Occipital lobe (tissue), 2 donors: ENCODE data around the gene CREB5. TPM values are rescaled to one million over a fixed set of nuclear protein-coding genes. Genes with fewer than 3 reads are reported as not detected.
"Not testable (repeated sequence)": the region's sequence is repeated elsewhere in the genome, so short reads cannot be mapped to it uniquely, and the experiment has no call there.

Experiments
- DNase-seq: peaks from one replicate; lab custom pipeline; 2025; lab: John Stamatoyannopoulos, UW
- total RNA-seq: library from RNA; depleted of rRNA; stranded (reverse); fragments of >200 nt; gene quantifications from one replicate; pipeline ENCODE4 v1.2.3, GENCODE V29; 2014

CREB5 gene
- total RNA-seq, 1 donor from 2014 or later, result 8.0 TPM

GRCh38 chr7:28807396-28807994 is 395.2 kb downstream of the CREB5 start:
- DNase-seq, result no peak

DNA sequence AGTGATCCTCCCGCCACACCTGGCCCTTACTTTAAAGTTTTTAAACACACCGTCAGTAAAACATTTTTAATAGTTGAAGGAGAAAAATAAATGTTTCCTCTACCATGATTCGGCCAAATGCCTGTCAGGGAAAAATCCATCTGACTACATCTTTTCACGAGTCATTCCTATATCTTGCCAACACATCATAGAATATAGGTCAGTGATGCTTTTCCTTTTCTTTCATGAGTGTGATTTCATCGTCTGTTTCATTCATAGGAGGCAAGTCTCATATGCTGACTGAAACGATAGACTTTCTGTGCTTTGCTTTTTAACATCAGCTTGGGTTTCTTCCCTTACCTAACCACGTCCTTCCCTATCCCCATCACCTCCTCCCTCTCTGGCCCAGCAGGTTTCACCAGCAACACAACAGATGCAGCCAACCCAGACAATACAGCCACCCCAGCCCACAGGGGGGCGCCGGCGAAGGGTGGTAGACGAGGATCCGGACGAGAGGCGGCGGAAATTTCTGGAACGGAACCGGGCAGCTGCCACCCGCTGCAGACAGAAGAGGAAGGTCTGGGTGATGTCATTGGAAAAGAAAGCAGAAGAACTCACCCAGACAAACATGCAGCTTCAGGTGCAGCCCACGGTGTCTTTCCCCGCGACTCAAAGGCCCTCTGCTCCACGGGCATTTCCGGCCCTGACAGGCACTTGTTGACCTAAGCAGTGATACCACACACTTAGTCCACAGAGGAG is 396.6 kb downstream of the CREB5 start:
- no peak for DNase-seq

GRCh38 chr7:28811008-28811407 is 398.7 kb downstream of the CREB5 start:
- DNase-seq, result no peak

GRCh38 chr7:28811701-28812430 is 399.5 kb downstream of the CREB5 start:
- no peak for DNase-seq

GRCh38 chr7:28812616-28813015 is 400.3 kb downstream of the CREB5 start:
- no peak for DNase-seq

DNA sequence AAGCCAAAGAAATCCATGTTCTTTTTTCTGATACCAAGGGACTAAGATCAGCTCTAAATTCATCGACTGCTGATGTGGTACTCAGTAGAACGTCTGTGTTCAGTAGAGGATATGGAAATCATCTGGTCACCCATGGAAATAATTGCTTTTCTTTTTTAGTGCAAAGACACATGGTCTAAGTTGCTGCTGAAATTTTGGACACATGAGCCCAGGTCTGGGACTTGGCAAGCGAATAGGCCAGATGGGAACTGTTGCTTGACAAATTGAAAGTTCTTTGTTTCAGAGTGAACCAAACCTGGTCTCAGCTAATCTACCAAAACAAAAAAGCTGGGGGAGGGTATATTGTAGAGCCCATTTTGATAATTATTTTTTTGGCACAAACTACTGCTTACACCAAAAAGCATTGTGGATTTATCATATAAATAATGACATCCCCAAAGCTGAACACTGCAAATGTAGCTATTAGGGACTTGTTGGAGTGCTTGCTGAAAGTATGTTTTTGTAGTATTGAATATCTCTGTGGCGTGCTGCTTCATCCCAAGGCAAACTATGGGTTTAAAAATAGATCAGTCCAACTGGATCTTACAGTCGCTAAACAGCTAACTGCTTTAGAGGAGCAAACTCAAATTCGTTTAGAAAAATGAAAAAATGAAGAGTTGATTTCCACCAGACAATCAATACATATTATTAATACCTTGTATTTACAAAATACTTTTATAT is 401.1 kb downstream of the CREB5 start:
- DNase-seq, result no peak

DNA sequence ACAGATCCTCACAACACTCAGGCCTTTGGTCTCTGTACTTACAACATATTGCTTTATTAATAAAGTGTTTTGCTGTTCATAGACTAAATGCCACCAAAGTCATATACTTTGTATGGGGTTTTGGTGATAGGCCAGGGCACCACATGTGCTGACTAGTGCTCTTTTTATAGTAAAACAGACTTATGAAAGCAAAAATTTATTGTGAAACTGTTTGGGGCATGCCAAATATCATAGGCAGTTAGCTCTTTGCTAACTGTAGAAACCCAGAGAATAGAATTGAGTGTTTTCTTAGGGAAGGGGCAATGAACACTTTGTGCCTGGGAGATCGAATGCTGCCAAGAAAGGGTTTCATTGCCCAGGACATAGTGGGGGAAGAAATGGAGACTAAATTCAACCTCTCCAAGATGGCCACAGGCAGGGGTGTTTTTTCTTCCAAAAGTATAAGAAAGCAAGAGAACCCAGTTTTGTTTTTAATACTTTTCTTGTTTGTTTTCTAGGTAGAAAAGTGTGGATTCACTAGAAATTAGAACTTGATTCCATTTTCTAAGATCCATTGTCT is 403.1 kb downstream of the CREB5 start:
- no peak for DNase-seq

GRCh38 chr7:28815928-28816373 is 403.6 kb downstream of the CREB5 start:
- no peak for DNase-seq

- no peak for DNase-seq
These were observed 406.7 kb downstream of the CREB5 start for GRCh38 chr7:28818996-28819395.

DNA sequence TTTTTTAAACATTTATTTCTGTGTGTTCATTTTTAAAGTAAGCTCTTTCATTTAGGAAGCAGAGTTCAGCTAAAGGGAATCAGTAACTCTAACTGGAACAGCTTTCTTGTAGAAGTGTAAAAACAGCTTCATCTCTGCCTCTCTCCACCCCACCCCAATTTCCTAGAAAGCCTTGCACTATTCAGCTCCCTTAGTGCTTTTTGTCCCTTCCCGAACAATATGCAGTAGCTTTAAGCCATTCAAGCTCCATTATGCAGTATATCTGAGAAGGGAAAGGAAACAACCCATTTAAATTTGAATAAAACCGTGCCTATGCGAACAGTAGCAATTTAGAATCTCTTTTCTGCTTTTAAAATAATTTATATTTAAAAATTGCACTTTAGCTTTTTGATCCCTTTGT is 411.3 kb downstream of the CREB5 start:
- DNase-seq, result no peak

- DNase-seq, result not testable (repeated sequence)
These were observed 413.6 kb downstream of the CREB5 start for GRCh38 chr7:28825817-28826448.

DNA sequence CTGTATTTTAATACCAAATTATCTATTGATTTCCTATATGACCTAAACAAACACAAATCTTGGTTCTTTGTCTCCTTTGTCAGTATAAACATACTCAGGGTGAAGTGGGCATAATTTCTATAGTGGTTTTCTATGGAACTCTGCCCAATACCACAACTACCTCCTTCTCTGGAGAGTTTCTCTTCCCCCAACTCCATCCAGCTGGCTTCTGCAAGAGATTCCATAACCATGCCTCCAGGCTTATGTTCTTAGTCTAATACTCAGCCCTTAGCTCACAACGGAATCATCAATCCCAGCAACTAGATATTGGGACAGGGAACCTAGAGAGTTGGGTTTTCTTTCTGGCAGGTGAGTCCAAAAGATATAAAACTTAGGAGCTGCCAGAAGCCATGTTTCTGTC is 418.5 kb downstream of the CREB5 start:
- DNase-seq, result no peak

DNA sequence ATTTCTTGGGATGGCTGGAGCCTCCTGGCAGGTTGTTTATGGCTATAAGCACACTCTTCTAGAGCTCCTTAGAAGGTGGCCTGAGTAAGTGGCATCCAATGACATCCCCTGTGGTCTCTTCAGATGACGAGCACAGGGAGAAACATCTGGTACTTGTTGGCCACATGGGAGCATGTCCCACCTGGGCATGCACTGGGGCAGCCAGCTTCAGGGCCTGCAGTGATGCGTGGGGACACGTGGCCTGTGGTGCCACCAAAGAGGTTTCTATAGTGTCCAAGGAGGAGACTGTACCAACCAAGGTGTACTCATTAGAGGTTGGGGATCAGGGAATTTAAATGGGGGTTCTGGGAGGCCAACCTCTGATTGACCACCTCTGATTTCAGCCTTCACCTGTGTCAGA is 420.4 kb downstream of the CREB5 start:
- DNase-seq, result no peak

GRCh38 chr7:28835800-28836199 is 423.5 kb downstream of the CREB5 start:
- no peak for DNase-seq

GRCh38 chr7:28836716-28837115 is 424.4 kb downstream of the CREB5 start:
- no peak for DNase-seq

DNA sequence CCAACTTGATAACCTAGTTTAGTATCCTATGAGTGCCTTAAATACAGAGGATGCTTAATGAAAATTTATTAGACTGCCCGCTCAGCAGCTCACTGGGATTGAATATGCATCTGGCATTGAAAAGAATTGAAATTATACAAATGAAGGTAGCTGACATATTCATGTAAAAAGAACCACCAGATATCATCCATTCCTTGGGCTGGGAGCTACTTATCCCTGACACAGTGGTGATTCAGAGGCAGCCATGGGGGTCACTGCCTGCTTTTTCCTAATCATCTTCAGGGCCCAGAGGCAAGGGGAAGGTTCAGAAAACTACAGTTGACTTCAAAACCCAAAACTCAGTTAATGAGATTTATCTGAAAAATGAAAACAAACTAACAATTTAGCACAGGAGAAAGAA is 424.9 kb downstream of the CREB5 start:
- no peak for DNase-seq

DNA sequence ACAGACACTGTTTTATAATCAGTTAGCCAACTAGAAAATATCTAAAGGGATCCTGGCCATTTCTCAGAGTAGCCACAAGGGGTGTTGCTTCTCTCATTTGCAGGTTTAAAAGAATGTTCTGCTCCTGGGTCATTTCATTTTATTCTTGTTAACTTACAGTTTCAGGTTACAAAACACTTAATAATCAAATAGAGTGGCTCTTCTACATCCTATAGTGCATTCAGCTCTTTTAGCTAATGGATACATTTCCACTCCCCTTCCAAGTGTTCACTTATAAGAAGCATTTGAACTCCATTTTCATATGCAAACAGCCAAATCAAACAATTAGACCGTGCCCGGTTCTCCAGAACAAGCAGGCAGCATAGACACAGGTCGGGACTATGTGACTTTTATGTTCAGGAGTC is 428.3 kb downstream of the CREB5 start:
- DNase-seq, result no peak

DNA sequence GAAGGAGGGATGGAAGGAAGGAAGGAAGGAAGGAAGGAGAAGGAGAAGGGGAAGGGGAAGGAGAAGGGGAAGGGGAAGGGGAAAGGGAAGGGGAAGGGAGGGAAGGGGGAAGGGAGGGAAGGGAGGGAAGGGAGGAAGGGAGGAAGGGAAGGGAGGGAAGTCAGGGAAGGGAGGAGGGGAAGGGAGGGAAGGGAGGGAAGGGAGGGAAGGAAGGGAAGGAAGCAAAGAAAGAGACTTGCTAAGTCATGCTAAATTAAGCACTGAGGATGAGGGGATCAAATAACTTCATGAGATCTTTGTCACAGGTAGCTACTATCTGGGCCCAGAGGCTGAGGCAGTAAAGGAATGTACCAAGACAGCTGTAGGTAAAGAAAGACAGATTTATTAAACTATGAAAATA is 429.4 kb downstream of the CREB5 start:
- no peak for DNase-seq

GRCh38 chr7:28842769-28843295 is 430.5 kb downstream of the CREB5 start:
- no peak for DNase-seq

DNA sequence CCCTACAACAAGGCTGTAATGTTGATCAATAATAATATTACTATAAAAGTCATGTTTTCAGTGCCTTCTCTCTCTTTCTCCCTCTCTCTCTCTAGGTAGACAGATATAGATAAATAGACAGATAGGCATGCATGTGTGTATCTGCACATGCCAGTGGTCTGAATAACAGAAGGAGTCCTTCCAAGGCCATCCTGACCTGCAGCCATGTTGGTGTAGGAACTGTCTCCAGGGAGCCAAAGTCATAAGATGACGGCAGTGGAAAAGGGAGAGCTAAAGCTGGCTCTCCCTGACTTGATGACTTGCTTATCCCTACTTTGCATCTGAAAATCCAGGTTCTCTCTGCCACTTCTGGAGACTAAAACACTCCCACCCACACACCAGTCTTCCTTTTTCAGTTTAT is 432.8 kb downstream of the CREB5 start:
- no peak for DNase-seq

GRCh38 chr7:28847176-28847575 is 434.9 kb downstream of the CREB5 start:
- no peak for DNase-seq
